Fibroblast of pulmonary artery (primary cell): ENCODE data around the gene MBLAC1.
"Not testable (repeated sequence)": the region's sequence is repeated elsewhere in the genome, so short reads cannot be mapped to it uniquely, and the experiment has no call there.

Experiments used
- DNase-seq: peaks from one replicate; pipeline ENCODE4 v3.0.0-alpha.2; 2010; ENCODE audit warnings: low read depth
- H3K4me3 ChIP-seq: replicated peaks from 2 replicates; pipeline ENCODE4 v1.5.1; 2011; ENCODE audit warnings: low read depth, mild to moderate bottlenecking, control low read depth, low read length, moderate library complexity
- TF ChIP-seq, protein P1 (sequence below): IDR thresholded peaks from 2 replicates; pipeline ENCODE4 v1.5.1; 2011; ENCODE audit warnings: mild to moderate bottlenecking, control low read depth, low read length, inconsistent platforms; ENCODE audit errors: missing control alignments

MBLAC1 gene

DNA sequence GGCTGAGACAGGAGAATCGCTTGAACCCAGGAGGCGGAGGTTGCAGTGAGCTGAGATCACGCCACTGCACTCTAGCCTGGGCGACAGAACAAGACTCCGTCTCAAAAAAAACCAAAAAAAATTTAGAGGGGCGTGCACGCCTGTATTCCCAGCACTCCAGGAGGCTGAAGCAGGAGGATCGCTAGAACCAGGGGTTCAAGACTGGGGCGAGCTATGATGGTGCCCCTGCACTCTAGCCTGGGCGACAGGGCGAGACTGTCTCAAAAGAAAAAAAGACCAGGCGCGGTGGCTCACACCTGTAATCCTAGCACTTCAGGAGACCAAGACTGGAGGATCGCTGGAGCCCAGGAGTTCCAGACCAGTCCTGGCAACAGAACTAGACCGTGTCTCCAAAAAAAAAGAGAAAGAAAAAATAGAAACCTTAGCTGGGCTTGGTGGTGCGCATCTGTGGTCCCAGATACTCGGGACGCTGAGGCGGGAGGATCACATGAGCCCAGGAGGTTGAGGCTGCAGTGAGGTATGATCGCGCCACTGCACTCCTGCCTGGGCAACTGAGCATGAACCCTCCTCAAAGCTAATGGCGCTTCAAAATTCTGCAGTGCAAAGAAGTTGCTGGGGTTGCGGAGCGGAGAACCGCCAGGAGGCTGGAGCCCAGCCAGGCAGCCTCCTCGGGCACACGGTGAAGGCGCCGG lies 382 bp upstream of the MBLAC1 start:
- DNase-seq: no peak
- H3K4me3 ChIP-seq: peak overlapping the region; percentile 90
- TF ChIP-seq, protein P1, sequence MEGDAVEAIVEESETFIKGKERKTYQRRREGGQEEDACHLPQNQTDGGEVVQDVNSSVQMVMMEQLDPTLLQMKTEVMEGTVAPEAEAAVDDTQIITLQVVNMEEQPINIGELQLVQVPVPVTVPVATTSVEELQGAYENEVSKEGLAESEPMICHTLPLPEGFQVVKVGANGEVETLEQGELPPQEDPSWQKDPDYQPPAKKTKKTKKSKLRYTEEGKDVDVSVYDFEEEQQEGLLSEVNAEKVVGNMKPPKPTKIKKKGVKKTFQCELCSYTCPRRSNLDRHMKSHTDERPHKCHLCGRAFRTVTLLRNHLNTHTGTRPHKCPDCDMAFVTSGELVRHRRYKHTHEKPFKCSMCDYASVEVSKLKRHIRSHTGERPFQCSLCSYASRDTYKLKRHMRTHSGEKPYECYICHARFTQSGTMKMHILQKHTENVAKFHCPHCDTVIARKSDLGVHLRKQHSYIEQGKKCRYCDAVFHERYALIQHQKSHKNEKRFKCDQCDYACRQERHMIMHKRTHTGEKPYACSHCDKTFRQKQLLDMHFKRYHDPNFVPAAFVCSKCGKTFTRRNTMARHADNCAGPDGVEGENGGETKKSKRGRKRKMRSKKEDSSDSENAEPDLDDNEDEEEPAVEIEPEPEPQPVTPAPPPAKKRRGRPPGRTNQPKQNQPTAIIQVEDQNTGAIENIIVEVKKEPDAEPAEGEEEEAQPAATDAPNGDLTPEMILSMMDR: no peak

DNA sequence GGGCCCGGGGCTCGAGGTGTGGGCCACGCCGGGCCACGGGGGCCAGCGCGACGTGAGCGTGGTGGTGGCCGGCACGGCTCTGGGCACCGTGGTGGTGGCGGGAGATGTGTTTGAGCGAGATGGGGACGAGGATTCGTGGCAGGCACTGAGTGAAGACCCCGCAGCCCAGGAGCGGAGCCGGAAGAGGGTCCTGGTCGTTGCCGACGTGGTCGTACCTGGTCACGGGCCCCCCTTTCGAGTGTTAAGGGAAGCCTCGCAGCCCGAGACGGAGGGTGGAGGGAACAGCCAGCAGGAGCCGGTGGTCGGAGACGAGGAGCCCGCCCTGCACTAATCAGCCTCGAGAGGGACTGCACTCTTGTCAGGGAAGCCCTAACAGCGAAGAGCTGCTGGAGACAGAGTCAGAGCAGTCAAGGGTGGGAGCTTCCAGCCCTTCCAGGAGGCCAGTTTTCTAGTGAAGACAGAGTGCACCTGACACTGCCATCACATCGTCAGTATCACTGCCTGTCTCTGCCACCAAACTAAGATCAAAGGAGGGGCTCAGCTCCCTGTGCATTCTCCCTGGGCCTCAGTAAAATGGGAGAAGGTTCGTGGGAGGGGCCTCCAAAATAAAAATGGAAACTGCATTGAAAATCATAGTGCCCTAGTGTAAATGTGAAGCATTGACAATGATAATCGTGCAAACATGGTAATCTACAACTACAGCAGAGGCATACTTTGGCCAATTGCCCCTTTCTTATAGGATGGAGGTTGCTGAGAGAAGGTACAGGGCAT lies 1.3 kb downstream of the MBLAC1 start:
- H3K4me3 ChIP-seq: peak overlapping the region; percentile 90
- TF ChIP-seq, protein P1: no peak
- DNase-seq: no peak

DNA sequence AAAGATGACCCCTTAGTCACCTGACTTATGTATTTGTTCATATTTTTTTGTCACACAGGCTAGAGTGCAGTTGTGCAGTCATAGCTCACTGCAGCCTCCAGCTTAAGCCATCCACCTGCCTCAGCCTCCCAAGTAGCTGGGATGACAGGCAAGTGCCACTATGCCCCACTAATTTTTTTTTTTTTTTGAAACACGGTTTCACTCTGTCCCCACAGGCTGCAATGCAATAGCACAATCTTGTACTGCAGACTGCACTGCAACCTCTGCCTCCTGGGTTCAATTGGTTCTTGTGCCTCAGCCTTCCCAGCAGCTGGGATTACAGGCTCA lies 1.8 kb downstream of the MBLAC1 start:
- H3K4me3 ChIP-seq: no peak overlapping the region
- TF ChIP-seq, protein P1: no peak
- no peak for DNase-seq

DNA sequence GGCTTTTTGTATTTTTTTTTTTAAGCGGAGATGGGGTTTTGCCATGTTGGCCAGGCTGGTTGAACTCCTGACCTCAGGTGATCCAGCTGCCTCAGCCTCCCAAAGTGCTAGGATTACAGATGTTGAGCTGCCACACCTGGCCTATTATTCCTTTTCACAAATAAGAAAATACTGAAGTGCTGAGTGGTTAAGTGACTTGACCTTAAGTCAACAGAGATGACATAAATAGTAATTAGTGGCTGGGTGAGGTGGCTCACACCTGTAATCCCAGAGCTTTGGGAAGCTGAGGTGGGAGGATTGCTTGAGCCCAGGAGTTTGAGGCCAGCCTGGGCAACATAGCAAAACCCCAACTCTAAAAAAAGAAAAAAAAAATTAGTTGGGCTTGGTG lies 3.4 kb downstream of the MBLAC1 start:
- H3K4me3 ChIP-seq, DNase-seq: not testable (repeated sequence)

DNA sequence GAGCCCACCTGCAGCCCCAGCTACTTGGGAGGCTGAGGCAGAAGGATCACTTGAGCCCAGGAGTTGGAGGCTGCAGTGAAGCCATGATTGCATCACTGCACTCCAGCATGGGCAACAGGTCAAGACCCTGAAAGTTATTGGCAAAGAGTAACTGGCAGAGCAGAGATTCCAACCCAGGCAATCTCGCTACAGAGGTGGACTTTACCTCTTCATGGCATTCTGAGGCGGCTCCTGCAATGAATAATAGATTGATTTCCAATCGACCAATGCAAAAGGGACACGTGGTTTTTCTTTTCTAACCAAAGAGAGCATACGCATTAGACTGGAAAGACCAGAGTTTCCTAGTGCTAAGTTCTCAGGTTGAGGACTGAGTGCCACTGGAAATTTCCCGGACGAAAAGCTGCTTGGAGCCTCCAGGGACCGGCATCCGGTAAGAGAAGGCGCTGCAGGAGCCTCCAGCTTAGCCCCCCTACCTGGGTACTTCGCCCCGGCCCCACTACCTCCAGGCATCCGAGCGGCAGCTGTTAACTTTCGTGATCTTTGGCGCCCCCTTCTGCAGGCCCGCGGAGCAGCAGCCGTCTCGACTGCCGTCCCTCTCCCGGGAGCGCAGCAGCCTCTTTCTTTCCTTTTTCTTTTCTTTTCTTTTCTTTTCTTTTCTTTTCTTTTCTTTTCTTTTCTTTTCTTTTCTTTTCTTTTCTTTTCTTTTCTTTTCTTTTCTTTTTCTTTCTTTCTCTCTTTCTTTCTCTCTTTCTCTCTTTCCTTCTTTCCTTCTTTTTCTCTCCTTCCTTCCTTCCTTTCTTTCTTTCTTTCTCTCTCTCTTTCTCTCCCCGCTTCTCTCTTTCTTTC lies 4.1 kb downstream of the MBLAC1 start:
- H3K4me3 ChIP-seq: no peak overlapping the region
- peak; percentile 56 for DNase-seq
- TF ChIP-seq, protein P1: peak; percentile 69

DNA sequence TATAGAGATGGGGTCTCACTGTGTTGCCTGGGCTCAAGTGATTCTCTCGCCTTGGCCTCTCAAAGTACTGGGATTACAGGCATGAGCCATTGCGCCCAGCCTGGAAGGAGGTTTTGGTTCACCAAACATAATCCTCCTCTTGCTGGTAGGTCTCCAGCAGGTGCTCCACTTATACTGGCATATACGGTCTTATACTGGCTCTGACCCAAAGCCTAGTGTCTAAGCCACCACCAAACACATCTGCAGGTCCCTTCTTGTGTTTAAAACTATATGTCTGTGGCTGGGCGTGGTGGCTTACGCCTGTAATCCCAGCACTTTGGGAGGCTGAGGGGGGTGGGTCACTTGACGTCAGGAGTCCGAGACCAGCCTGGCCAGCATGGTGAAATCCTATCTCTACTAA lies 5.4 kb downstream of the MBLAC1 start:
- TF ChIP-seq, protein P1: no peak
- DNase-seq: no peak
- H3K4me3 ChIP-seq: no peak overlapping the region

DNA sequence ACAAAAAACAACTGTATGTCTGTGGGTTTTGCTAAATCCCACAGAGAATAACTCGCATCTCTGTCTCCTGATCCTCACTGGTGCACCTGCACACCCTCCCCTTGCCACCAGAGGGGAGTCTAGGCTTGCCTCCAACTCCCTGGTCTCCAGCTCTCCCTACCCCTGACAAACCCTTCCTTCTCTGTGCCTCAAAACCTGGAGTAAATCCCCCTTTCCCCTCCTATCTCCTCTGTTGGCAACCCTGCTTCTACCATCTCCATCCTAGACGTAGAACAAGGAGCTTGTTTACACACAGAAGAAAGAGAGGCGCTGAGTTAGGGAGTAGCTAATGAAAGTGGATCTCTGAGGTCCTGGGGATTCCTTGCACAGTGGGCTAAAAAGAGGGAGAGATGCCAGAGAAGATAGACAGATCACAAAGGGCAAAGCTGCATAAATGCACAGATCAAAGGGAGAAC lies 6.0 kb downstream of the MBLAC1 start:
- H3K4me3 ChIP-seq: no peak overlapping the region
- DNase-seq: peak; percentile 76
- TF ChIP-seq, protein P1: peak; percentile 97
